CD4-positive, alpha-beta T cell treated with Interleukin-17A for 4 hours (primary cell): ENCODE measurements around the gene CDC7.
"Not testable (repeated sequence)": the region's sequence is repeated elsewhere in the genome, so short reads cannot be mapped to it uniquely, and the experiment has no call there.

Experiments used
- DNase-seq: peaks from one replicate; pipeline ENCODE4 v3.0.0-alpha.2; 2020; ENCODE audit warnings: mixed read lengths

CDC7 gene

DNA sequence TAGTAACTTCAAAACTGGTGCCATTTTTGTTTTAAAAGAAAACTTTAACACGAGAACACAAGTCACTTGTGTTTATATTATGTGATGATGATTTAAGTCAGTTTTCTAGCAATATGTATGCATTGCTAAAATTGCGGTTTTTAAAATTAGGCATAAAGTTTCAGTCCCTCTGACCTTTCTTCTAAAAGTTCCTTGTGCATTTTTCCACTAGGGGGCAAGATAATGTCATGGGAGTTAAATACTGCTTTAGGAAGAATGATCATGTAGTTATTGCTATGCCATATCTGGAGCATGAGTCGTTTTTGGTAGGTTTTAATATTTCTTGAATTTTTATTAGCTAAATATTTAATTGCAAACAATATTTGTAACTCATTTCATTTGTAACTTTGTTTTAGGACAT, 10.7 kb downstream of the CDC7 start:
- DNase-seq, result no peak

GRCh38 chr1:91513160-91513559, 12.5 kb downstream of the CDC7 start:
- no peak for DNase-seq

GRCh38 chr1:91513706-91514105, 13.1 kb downstream of the CDC7 start:
- DNase-seq, result no peak

GRCh38 chr1:91515994-91516393, 15.3 kb downstream of the CDC7 start:
- DNase-seq, result no peak

DNA sequence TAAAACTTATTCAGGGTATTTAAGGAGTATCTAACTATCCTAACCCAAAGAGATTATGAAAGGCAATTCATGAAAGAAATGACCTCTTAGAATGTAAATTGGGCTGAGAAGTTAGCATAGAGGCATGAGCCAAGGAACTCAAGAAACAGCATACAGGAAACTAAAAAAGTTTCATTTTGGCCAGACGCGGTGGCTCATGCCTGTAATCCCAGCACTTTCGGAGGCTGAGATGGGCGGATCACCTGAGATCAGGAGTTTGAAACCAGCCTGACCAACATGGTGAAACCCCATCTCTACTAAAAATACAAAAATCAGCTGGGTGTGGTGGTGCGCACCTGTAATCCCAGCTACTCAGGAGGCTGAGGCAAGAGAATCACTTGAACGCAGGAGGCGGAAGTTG, 16.0 kb downstream of the CDC7 start:
- not testable (repeated sequence) for DNase-seq

- DNase-seq, result not testable (repeated sequence)
Observed at GRCh38 chr1:91519167-91519566, 18.5 kb downstream of the CDC7 start.

DNA sequence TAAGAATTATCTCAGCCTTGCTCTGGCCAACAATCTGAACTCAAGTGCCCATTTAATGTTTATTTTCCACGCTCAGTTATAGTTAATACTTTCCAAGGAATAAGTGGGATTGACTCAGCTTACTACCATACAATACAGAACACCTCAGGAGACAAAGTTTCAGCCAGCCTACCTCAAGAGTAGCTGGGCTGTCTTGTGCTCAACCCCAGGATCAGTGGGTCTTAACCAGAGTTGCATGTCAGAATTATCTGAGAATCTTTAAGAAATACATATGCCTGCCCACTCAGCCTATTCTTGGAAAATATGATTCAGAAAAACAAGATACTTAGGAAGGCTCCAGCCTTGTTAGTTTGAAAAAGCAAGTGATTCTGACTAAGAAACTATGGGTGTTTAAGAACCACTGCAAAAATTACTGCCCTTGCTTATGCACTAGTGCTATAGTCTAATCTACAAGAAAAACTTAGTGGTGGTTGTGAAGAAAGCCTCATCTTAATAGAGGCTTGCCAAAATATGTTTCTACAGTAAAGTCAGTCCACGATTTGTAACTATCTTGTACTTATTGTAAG, 20.4 kb downstream of the CDC7 start:
- DNase-seq, result no peak

DNA sequence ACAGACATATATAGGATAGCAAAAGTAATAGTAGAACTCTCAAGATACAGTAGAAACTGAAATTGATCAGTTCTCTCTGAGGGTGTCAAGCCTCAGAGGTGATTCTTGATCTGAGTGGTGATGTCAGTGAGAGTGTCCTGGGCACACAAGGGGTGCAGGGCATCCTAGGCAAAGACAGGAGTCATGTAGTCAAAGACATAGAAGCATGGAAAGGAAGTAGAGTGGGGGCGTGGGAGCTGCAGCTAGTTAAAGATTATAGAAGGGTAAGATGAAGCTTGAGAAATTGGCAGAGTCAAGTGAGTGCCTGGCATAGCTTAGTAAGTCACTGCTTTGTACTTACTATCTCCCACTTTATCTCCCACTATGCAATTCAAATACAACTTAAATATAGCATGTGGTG, 22.8 kb downstream of the CDC7 start:
- no peak for DNase-seq

DNA sequence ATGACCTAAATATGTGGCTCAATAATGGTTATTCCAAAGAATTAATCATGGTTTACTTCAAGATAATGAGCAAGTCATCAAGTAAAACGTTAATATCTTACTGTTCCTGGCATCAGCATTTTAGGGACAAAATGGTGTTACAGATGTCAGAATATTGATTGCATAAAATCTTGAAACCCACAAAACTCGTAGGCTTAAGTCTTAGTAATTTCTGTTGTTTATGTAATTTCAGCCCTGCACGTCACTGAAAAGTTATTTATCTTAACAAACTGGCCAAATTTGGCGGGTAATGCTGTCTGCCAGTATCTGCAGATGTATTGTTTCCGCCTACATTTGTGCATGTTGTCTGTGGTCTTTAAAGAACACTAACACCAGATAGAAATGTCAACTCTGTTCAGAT, 25.8 kb downstream of the CDC7 start:
- DNase-seq, result no peak

DNA sequence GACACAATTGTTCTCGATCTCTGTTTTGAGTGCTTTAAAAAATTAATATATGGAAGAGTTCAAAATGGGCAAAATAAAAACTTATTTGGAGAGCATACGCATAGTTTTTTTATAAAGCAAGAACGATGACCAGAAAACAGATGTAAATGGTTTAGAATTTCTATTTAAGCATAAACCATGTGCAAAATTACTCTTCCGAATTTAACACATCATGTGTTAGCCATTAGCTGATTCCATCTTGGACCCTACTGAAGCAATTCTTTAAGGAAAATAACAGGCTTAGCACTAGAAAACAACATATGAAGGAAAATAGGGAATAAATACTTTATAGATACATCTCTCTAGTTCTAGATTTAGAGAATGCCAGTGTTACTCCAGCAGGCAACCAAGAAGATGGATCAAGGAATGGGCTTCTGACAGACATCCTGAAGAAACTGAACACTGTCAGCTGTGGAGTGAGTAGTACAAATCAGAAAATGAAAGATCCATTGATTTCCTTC, 26.7 kb downstream of the CDC7 start:
- DNase-seq, result no peak

- no peak for DNase-seq
Observed at GRCh38 chr1:91527781-91528180, 27.1 kb downstream of the CDC7 start.

GRCh38 chr1:91529856-91530255, 29.2 kb downstream of the CDC7 start:
- peak; percentile 11 for DNase-seq

- DNase-seq, result no peak
Observed at GRCh38 chr1:91533361-91534024, 32.8 kb downstream of the CDC7 start.

DNA sequence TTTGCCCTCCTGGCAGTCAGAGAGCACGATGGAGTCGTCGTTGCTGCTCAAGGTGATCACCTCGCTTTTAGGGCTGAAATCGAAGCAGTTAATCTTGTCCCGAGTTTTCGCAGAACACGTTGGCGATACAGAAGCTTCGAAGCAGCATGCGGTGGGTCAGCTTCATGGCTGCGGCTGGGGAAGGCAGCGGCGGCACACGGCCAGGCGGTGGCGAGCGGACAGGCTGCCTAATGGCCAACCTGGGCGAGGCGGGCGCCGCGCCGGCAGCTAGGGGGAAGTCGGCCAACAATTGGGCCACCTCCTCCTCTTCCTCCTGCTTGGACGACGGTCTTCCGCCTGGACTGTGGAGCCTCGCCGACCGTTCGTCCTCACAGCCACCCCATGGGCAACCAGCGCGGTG, 34.8 kb downstream of the CDC7 start:
- no peak for DNase-seq

DNA sequence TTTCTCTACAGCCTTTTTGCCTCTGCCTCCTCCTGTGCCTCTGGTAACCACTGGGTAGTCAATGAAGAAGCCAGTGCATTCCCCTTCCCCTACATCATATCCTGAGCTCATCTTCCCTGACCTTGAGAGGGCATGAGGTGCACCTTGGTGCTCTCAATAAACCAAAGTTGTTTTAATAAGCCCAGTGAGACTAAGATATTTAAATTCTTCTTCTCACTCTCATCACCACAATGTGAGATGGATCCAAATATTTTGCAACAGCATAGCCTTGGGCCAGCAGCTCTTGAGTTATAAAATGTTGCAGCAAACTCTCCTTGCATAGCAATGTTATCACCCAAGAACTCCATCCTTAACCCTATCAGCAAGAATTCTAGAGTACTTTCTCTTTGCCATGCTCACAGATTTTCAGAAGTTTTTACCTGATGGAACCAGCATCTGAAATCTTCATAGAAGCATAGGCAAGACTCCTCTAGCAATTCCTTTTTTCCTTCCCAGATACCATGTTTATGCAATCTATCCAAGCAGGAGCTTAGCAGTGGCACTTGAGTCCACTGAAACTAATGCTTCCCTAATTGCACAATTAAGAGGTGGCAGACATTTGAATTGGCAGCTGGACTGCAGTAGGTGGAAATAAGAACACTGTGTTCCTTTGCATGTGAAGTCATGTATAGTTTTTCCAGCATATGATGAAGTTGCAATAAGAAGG, 36.8 kb downstream of the CDC7 start:
- no peak for DNase-seq

DNA sequence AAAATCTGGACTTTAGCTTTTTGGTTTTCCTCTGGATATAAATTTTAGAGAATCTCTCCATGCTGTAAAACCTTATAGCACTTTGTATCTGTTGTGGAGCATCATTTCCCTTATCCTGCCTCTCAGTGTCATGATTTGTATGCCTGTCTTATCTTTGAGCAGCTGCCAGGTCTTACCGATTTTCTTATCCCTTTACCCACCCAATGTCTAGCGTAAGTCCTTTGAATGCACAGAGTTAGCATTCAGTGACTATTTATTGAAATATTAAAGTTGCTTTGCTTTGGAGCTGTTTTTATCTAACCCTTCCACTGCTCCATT, 37.3 kb downstream of the CDC7 start:
- no peak for DNase-seq

GRCh38 chr1:91540910-91541309, 40.3 kb downstream of the CDC7 start:
- DNase-seq, result no peak

- no peak for DNase-seq
Observed at GRCh38 chr1:91541918-91542533, 41.4 kb downstream of the CDC7 start.

DNA sequence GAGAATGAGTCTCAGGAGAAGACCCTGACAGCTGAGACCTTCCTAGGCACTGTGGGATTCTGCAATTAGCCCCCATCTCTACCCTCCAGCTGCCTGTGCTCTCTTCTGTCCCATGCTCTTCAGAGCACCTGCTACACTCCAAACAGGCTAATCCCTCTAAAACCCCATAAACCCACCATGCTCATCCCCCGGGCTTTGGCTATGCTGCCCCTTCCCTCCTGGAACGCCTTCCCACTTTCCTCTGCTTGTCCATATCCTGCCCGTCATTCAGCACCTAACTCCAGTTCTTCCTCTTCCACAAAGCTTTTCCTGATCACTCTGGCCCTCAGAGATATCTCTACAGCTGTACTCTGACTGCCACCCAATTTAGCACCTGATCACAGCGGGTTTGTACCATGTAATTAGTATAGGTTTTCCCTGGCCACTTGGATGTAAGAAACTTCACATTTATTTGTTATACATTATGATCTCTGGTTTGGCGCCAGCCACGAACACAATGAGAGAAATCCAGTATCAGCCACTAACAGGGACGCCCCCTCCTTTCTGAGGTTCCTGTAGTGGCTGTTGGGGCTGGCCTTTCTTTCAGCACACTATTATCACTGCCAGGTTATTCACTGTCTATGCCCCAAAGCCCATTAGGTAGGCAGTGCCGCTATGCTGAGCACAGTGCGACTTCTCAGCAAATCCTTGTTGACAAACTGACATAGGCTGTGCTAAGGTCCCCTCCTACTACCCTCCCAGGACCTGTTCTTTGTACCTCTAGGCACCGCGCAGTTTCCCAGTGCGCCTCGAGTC, 45.1 kb downstream of the CDC7 start:
- DNase-seq, result no peak

- no peak for DNase-seq
Observed at GRCh38 chr1:91546301-91546581, 45.6 kb downstream of the CDC7 start.

GRCh38 chr1:91546876-91547275, 46.2 kb downstream of the CDC7 start:
- DNase-seq, result no peak

DNA sequence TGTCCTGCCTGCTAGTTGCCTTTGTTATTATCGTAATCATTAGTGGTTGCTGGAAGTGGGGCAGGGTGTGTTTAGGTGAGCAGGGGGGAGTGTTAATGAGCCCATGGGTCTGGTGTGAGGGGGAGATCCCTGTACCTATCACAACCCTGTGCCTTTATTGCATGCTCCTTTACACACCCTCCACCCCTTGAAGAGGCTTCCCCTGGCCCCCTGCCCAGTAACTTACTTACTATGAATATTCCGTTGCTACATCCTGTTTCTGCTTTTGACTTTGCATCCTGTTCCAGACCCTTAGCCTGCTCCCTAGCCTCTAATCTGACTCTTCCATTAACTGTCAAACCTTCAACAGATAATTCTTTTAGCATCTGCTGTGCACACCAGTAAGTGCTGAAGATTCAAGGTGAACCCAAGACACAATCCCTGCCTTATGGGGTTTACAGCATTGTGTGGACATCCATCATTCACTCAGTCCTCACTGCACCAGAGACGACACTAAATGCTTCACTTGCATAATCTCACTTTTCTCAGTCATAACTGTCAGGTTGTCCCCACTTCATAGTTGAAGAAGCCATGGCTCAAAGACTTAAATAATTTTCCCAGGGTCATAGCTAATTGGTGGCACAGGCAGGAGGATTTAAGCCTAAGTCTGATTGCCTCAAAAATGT, 47.9 kb downstream of the CDC7 start:
- peak; percentile 29 for DNase-seq
